Small intestine (tissue), 7 donors: ENCODE data around the gene TOP2B. TPM values are rescaled to one million over a fixed set of nuclear protein-coding genes. Genes with fewer than 3 reads are reported as not detected.

Source experiments
- DNase-seq, 2 donors: peaks; one replicate each; pipeline versions ENCODE4 v3.0.0 to v3.0.0-alpha.2; 2013
- FAIRE-seq: peaks from 2 replicates; lab custom pipeline; 2012; peaks lifted over from hg19 to GRCh38; lab: Jason Lieb, UNC
- H3K27ac ChIP-seq, 3 donors: one replicate each; pipeline ENCODE4 v1.5.1; 2013; ENCODE audit warnings: low read length in 2 of 3, mild to moderate bottlenecking in 2 of 3, control low read depth in 1 of 3, inconsistent platforms in 1 of 3, low read depth in 1 of 3, moderate library complexity in 1 of 3
- H3K27me3 ChIP-seq, 3 donors: one replicate each; pipeline ENCODE4 v1.6.1; 2013; ENCODE audit warnings: low read length in 3 of 3, inconsistent platforms in 1 of 3; ENCODE audit not compliant: control insufficient read depth in 3 of 3, insufficient read depth in 3 of 3
- H3K36me3 ChIP-seq, 3 donors: one replicate each; pipeline ENCODE4 v1.6.1; 2013; ENCODE audit warnings: low read length in 3 of 3, inconsistent platforms in 1 of 3, low read depth in 1 of 3, mild to moderate bottlenecking in 1 of 3, moderate library complexity in 1 of 3; ENCODE audit not compliant: control insufficient read depth in 3 of 3, insufficient read depth in 2 of 3
- H3K4me1 ChIP-seq, 3 donors: one replicate each; pipeline ENCODE4 v1.6.1; 2013; ENCODE audit warnings: low read length in 2 of 3, inconsistent platforms in 1 of 3, low read depth in 1 of 3, mild to moderate bottlenecking in 1 of 3, moderate library complexity in 1 of 3; ENCODE audit not compliant: control insufficient read depth in 3 of 3, insufficient read depth in 2 of 3
- H3K4me3 ChIP-seq, 3 donors: one replicate each; pipeline ENCODE4 v1.5.1; 2013; ENCODE audit warnings: low read length in 3 of 3, control low read depth in 1 of 3, inconsistent platforms in 1 of 3, low read depth in 1 of 3, mild to moderate bottlenecking in 1 of 3, moderate library complexity in 1 of 3
- H3K9me3 ChIP-seq, 2 donors: one replicate each; pipeline ENCODE4 v1.6.1; 2013; ENCODE audit warnings: low read depth in 1 of 2, low read length in 1 of 2; ENCODE audit not compliant: control insufficient read depth in 2 of 2, insufficient read depth in 1 of 2
- WGBS, 3 donors: extraction: QIAGEN DNeasy Blood & Tissue Kit; methylation state at CpG; one replicate each; pipeline ENCODE4 v1.1.7; 2013; 5-methylcytosine and 5-hydroxymethylcytosine counted together
- polyA plus RNA-seq, 4 donors: library from polyadenylated mRNA; stranded (reverse) in 3 of 4; unstranded in 1 of 4; fragments of 200-250 nt in 3 of 4; fragments of 120-200 nt in 1 of 4; gene quantifications; one replicate each; pipeline versions ENCODE4 v1.2.1 to v1.2.3, GENCODE V29; 2013
- donor health status: healthy with polysubstance abuse.
- donor health status: control.
- donor health status: control.
- donor health status: Bipolar disorder and iron deficiency.
- donor health status: healthy.

Gene TOP2B
- polyA plus RNA-seq, 4 donors: 38.0 to 109 (median 47.2) TPM

DNA sequence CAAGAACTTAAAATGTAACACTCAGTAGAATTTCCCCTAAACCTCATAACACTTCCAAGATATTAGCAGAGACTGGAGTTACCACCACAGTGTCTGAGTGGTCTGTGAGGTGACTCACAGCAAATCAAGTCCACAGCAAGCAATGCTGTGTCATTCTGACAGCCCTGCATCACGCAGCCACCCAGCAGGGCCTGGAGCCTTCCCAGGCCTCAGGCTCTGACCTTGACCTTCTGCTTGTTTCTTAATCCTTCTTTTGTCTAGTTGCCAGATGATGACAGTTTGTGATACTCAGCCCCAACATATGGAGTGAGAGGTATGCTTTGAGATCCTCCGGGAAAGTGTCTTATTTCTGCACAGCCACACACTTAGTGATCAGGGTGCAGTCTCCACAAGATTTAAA, 82.5 kb downstream of the TOP2B start:
- H3K4me1 ChIP-seq: no peaks in the 10 kb centered on the region
- FAIRE-seq (no peak), DNase-seq (no peak)
- 89 to 96% (median 90%) methylated on average over 2 of the region's 2 CpGs for WGBS, 3 donors
- peaks cover 0 to 30% (median 0%) of the 10 kb centered on the region in 3 donors for H3K36me3 ChIP-seq
- peaks cover 0 to 3% of the 10 kb centered on the region in 2 donors for H3K9me3 ChIP-seq
- H3K27me3 ChIP-seq: peaks cover 0 to 2% (median 0%) of the 10 kb centered on the region in 3 donors
- H3K27ac ChIP-seq: no peak overlapping the region
- no peak overlapping the region for H3K4me3 ChIP-seq

- no peak for FAIRE-seq
- DNase-seq: no peak
- peaks cover 0 to 2% (median 0%) of the 10 kb centered on the region in 3 donors for H3K27me3 ChIP-seq
- H3K9me3 ChIP-seq: peaks cover 0 to 3% of the 10 kb centered on the region in 2 donors
- no peaks in the 10 kb centered on the region for H3K4me1 ChIP-seq
- H3K36me3 ChIP-seq: peaks cover 0 to 30% (median 0%) of the 10 kb centered on the region in 3 donors
- no peak overlapping the region for H3K4me3 ChIP-seq
- WGBS, 3 donors: 91 to 95% (median 95%) methylated on average over 3 of the region's 3 CpGs
- H3K27ac ChIP-seq: no peak overlapping the region
Measured at GRCh38 chr3:25581823-25582222, 82.9 kb downstream of the TOP2B start.

- FAIRE-seq (no peak), DNase-seq (no peak)
- peaks cover 0 to 3% of the 10 kb centered on the region in 2 donors for H3K9me3 ChIP-seq
- H3K4me1 ChIP-seq: no peaks in the 10 kb centered on the region
- WGBS, 3 donors: 94 to 96% (median 95%) methylated on average over 7 of the region's 7 CpGs
- H3K36me3 ChIP-seq: peaks cover 0 to 34% (median 0%) of the 10 kb centered on the region in 3 donors
- peaks cover 0 to 2% (median 0%) of the 10 kb centered on the region in 3 donors for H3K27me3 ChIP-seq
- H3K27ac ChIP-seq: no peak overlapping the region
- H3K4me3 ChIP-seq: no peak overlapping the region
Measured at GRCh38 chr3:25581335-25581734, 83.4 kb downstream of the TOP2B start.

GRCh38 chr3:25580534-25580933, 84.2 kb downstream of the TOP2B start:
- Histone ChIP-seq H3K36me3 (peaks cover 0 to 37% (median 0%) of the 10 kb centered on the region in 3 donors), H3K27ac (no peak overlapping the region), H3K9me3 (peaks cover 0 to 3% of the 10 kb centered on the region in 2 donors), H3K4me3 (no peak overlapping the region), H3K27me3 (peaks cover 0 to 2% (median 0%) of the 10 kb centered on the region in 3 donors), H3K4me1 (no peaks in the 10 kb centered on the region)
- 74 to 87% (median 75%) methylated on average over 8 of the region's 8 CpGs for whole genome bisulfite sequencing, 3 donors
- FAIRE-seq (no peak), DNase-seq (no peak)

DNA sequence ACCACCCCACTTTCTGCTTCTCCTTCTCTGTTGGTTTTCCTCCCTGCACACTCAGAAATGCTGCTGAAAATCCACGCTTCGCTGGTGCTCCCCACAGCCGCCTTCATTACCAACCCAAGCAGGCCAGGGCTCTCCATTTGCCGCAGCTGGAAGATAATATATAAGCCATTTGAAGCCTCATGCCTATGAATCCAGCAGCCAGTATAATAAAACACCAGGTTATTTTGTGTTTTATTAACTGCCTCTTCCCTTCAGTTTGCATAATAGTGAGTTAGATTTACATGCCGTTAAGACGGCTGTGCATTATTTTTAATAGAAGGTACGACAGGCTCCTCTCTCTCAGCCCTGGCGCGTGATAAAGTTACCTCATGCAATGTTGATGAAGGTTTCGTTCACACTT, 86.6 kb downstream of the TOP2B start:
- H3K27me3 ChIP-seq: no peaks in the 10 kb centered on the region
- H3K36me3 ChIP-seq: peaks cover 0 to 39% (median 0%) of the 10 kb centered on the region in 3 donors
- peaks cover 0 to 3% of the 10 kb centered on the region in 2 donors for H3K9me3 ChIP-seq
- WGBS, 3 donors: 88 to 96% (median 90%) methylated on average over 10 of the region's 10 CpGs
- FAIRE-seq (no peak), DNase-seq (no peak)
- no peaks in the 10 kb centered on the region for H3K4me1 ChIP-seq
- H3K27ac ChIP-seq: no peak overlapping the region
- no peak overlapping the region for H3K4me3 ChIP-seq

DNA sequence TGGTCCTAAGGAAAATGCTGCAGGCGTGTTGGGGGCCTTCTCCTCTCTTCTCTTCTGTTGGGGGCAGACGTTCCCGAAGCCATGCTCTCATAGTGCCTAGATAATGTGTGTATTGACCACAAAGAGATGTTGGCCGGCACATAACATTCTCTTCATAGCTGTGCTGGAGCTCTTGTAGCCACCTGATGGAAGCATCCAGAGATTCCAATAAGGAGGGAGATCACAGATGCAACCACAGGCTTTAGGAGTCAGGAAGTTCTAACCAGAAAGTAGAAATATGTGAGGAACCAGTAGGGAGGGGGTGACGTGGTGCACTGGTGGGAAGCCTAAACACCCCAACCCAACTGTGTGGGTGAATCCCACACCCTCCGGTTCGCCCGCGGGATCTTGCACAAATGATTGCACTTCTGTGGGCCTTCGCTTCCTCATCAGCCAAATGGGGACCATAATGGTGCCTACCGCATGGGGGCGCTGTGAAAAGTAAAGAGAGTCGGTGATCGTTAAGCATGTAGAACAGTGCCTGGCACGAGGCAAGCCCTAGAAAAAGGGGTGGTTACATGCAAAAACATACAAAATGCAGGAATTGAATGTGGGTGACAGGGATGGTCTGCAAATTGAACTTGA, 87.8 kb downstream of the TOP2B start:
- H3K4me3 ChIP-seq: no peak overlapping the region
- H3K4me1 ChIP-seq: no peaks in the 10 kb centered on the region
- peaks cover 0 to 42% (median 0%) of the 10 kb centered on the region in 3 donors for H3K36me3 ChIP-seq
- no peaks in the 10 kb centered on the region for H3K27me3 ChIP-seq
- DNase-seq (no peak), FAIRE-seq (no peak)
- WGBS, 3 donors: 75 to 92% (median 81%) methylated on average over 15 of the region's 15 CpGs
- H3K9me3 ChIP-seq: no peaks in the 10 kb centered on the region
- H3K27ac ChIP-seq: no peak overlapping the region

- 58 to 76% (median 63%) methylated on average over 4 of the region's 4 CpGs for WGBS, 3 donors
- FAIRE-seq: no peak
Measured at GRCh38 chr3:25576146-25576545, 88.6 kb downstream of the TOP2B start.

GRCh38 chr3:25575001-25575400, 89.7 kb downstream of the TOP2B start:
- Histone ChIP-seq H3K4me3 (no peak overlapping the region), H3K27me3 (no peaks in the 10 kb centered on the region), H3K4me1 (no peaks in the 10 kb centered on the region), H3K36me3 (peaks cover 0 to 41% (median 0%) of the 10 kb centered on the region in 3 donors), H3K9me3 (no peaks in the 10 kb centered on the region), H3K27ac (no peak overlapping the region)
- WGBS, 3 donors: 88 to 93% (median 88%) methylated on average over 12 of the region's 12 CpGs
- DNase-seq (no peak), FAIRE-seq (no peak)

More at GRCh38 chr3:25576146-25576545, 88.6 kb downstream of the TOP2B start:
- Histone ChIP-seq H3K4me1 (no peaks in the 10 kb centered on the region), H3K27me3 (no peaks in the 10 kb centered on the region), H3K36me3 (peaks cover 0 to 40% (median 0%) of the 10 kb centered on the region in 3 donors), H3K4me3 (no peak overlapping the region), H3K27ac (no peak overlapping the region), H3K9me3 (no peaks in the 10 kb centered on the region)
- DNase-seq: no peak
